HL-60/S4 treated with retinoic acid at 250 ng/mL for 4 days and 3 days (cell line): ENCODE data around the gene GSK3B.

Experiments
- in situ Hi-C: fragments of 300-500 bp; cut with MboI; formaldehyde crosslinking; loops from 2 replicates; pipeline ENCODE4 v1.7.0; 2022; ENCODE audit warnings: low sequenced_read_pairs

GSK3B gene

GRCh38 chr3:120098710-120099109 lies 4.5 kb upstream of the GSK3B start:
- in situ Hi-C loops = no loop called here

GRCh38 chr3:120095979-120096426 lies 1.8 kb upstream of the GSK3B start:
- in situ Hi-C loops = no loop called here

- in situ Hi-C loops = no loop called here
Observed at GRCh38 chr3:120095226-120095978, 1.2 kb upstream of the GSK3B start.

- in situ Hi-C loops = no loop called here
Observed at GRCh38 chr3:120094776-120095225, 554 bp upstream of the GSK3B start.

- in situ Hi-C loops = no loop called here
Observed at GRCh38 chr3:120093119-120093910, 932 bp downstream of the GSK3B start.

GRCh38 chr3:120092474-120092873 lies 1.8 kb downstream of the GSK3B start:
- in situ Hi-C loops = no loop called here

- in situ Hi-C loops = no loop called here
Observed at GRCh38 chr3:120090422-120090821, 3.8 kb downstream of the GSK3B start.

GRCh38 chr3:120089089-120089488 lies 5.2 kb downstream of the GSK3B start:
- in situ Hi-C loops = no loop called here

GRCh38 chr3:120088622-120089021 lies 5.6 kb downstream of the GSK3B start:
- in situ Hi-C loops = no loop called here

- in situ Hi-C loops = no loop called here
Observed at GRCh38 chr3:120081719-120082118, 12.5 kb downstream of the GSK3B start.

GRCh38 chr3:120080836-120081235 lies 13.4 kb downstream of the GSK3B start:
- in situ Hi-C loops = no loop called here

- in situ Hi-C loops = no loop called here
Observed at GRCh38 chr3:120077731-120078130, 16.5 kb downstream of the GSK3B start.

- in situ Hi-C loops = no loop called here
Observed at GRCh38 chr3:120072867-120073525, 21.3 kb downstream of the GSK3B start.

- in situ Hi-C loops = no loop called here
Observed at GRCh38 chr3:120071259-120071658, 23.0 kb downstream of the GSK3B start.

- in situ Hi-C loops = no loop called here
Observed at GRCh38 chr3:120070263-120070981, 23.8 kb downstream of the GSK3B start.

GRCh38 chr3:120067083-120067482 lies 27.2 kb downstream of the GSK3B start:
- in situ Hi-C loops = no loop called here

GRCh38 chr3:120066634-120067033 lies 27.6 kb downstream of the GSK3B start:
- in situ Hi-C loops = no loop called here

- in situ Hi-C loops = no loop called here
Observed at GRCh38 chr3:120064641-120065040, 29.6 kb downstream of the GSK3B start.

GRCh38 chr3:120062474-120062873 lies 31.8 kb downstream of the GSK3B start:
- in situ Hi-C loops = no loop called here

- in situ Hi-C loops = no loop called here
Observed at GRCh38 chr3:120059081-120059864, 35.0 kb downstream of the GSK3B start.
